ENCODE results near the gene DPP10. TPM values are rescaled to one million over a fixed set of nuclear protein-coding genes. Genes with fewer than 3 reads are reported as not detected.
"Not testable (repeated sequence)": the region's sequence is repeated elsewhere in the genome, so short reads cannot be mapped to it uniquely, and the experiment has no call there.

Gene DPP10
- total RNA-seq, 1 donor from 2014 or later: not detected

DNA sequence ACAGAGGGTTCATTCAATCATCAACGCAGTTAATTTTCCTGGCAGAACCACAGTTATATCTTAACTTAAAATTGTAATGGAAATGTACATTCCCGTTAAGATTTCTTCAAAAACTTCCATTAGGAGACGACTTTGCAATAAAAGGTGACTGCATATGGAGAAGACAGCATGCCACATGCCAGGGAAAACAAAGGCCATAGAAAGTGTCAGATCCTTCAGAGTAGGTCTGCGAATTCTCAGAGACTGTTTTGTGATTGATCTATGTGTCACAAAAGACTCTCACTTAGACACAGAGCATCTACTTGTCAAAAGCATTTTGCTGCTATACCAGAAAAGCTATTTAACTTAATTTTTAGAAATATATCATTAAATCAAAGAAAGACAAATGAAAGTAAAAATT, 274.6 kb downstream of the DPP10 start:
- H3K4me3 Mint-ChIP-seq: no peak overlapping the region
- no peak overlapping the region for H3K27ac Mint-ChIP-seq
- no peaks in the 10 kb centered on the region for H3K27me3 Mint-ChIP-seq (ENCODE audit: insufficient read depth)
- no peaks in the 10 kb centered on the region for H3K9me3 Mint-ChIP-seq
- no peaks in the 10 kb centered on the region for H3K4me1 Mint-ChIP-seq (ENCODE audit: low read depth)
- no peak for DNase-seq (ENCODE audit: low spot score)
- no peaks in the 10 kb centered on the region for H3K36me3 Mint-ChIP-seq (ENCODE audit: low read depth)
- intact Hi-C loops (cut with micrococcal nuclease): no loop called here

DNA sequence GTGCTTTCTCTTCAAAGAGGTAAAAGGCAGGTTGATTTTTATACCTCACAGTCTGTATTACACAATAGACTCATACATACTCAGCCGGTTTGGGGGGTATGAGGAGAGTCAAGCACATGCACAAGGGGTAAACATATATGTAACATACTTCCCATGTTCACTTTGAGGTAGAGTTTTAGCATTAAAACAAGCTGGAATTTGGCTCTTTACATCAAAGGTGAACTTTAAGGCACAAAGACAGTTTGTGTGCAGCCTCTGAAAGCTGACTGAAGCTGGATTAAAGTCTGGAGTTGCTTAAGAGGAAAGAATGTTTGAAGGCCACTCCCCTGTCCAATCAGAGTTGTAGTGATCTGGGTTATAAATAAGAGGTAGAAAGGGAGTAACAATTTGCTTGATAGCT, 282.0 kb downstream of the DPP10 start:
- H3K9me3 Mint-ChIP-seq: no peaks in the 10 kb centered on the region
- intact Hi-C loops (cut with micrococcal nuclease): no loop called here
- H3K27ac Mint-ChIP-seq: no peak overlapping the region
- H3K27me3 Mint-ChIP-seq (ENCODE audit: insufficient read depth): no peaks in the 10 kb centered on the region
- no peak for DNase-seq (ENCODE audit: low spot score)
- no peak overlapping the region for H3K4me3 Mint-ChIP-seq
- no peaks in the 10 kb centered on the region for H3K4me1 Mint-ChIP-seq (ENCODE audit: low read depth)
- no peaks in the 10 kb centered on the region for H3K36me3 Mint-ChIP-seq (ENCODE audit: low read depth)

DNA sequence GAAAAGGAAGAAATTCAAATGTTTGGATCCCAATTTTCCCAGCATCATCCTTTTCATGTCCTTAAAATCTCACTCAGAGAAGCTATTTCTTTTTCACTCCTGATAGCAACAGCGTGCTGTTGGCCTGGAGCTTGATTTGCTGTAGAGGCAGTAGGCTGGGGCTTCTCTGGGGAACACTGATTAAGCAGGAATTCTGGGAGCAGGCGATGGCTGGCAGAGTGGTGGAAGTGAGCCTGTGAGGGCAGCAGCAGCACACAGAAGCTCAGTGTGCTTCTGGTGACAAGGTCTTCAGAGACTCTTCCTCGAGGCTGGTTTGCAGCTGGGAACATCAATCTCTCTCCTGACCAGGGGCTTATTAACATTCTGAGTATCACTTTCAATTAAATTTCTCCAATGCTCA, 284.6 kb downstream of the DPP10 start:
- Mint-ChIP-seq H3K4me1 (ENCODE audit: low read depth) (no peaks in the 10 kb centered on the region), H3K4me3 (no peak overlapping the region), H3K27me3 (ENCODE audit: insufficient read depth) (no peaks in the 10 kb centered on the region), H3K9me3 (no peaks in the 10 kb centered on the region), H3K36me3 (ENCODE audit: low read depth) (no peaks in the 10 kb centered on the region), H3K27ac (no peak overlapping the region)
- intact Hi-C loops (cut with micrococcal nuclease): no loop called here
- no peak for DNase-seq (ENCODE audit: low spot score)

DNA sequence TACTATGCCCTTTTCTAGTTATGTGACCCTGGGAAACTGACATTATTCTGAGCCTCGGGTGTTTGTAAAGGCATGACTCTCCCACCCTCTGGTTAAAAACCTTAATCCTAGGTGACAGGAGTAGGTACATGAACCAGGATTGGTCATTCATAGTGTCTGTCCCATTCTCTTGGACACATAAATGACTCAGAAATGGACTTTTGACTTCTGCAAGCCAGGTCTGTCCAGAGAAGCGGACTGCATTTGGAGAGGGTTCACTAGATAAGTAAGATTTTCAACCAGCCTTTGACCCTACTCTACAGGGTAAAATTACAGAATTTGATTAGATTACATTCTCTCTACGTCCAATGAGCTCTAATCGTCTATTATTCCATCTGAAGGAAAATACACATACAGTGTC, 285.9 kb downstream of the DPP10 start:
- DNase-seq (ENCODE audit: low spot score): no peak
- intact Hi-C loops (cut with micrococcal nuclease): no loop called here
- no peak overlapping the region for H3K4me3 Mint-ChIP-seq
- no peak overlapping the region for H3K27ac Mint-ChIP-seq
- no peaks in the 10 kb centered on the region for H3K4me1 Mint-ChIP-seq (ENCODE audit: low read depth)
- no peaks in the 10 kb centered on the region for H3K9me3 Mint-ChIP-seq
- no peaks in the 10 kb centered on the region for H3K27me3 Mint-ChIP-seq (ENCODE audit: insufficient read depth)
- H3K36me3 Mint-ChIP-seq (ENCODE audit: low read depth): no peaks in the 10 kb centered on the region

- no peaks in the 10 kb centered on the region for H3K36me3 Mint-ChIP-seq (ENCODE audit: low read depth)
- intact Hi-C loops (cut with micrococcal nuclease): no loop called here
- H3K4me1 Mint-ChIP-seq (ENCODE audit: low read depth): no peaks in the 10 kb centered on the region
- H3K9me3 Mint-ChIP-seq: no peaks in the 10 kb centered on the region
- DNase-seq (ENCODE audit: low spot score): no peak
- H3K27me3 Mint-ChIP-seq (ENCODE audit: insufficient read depth): no peaks in the 10 kb centered on the region
- H3K27ac Mint-ChIP-seq: no peak overlapping the region
- H3K4me3 Mint-ChIP-seq: no peak overlapping the region
Observed at GRCh38 chr2:114729026-114729425, 286.6 kb downstream of the DPP10 start.

DNA sequence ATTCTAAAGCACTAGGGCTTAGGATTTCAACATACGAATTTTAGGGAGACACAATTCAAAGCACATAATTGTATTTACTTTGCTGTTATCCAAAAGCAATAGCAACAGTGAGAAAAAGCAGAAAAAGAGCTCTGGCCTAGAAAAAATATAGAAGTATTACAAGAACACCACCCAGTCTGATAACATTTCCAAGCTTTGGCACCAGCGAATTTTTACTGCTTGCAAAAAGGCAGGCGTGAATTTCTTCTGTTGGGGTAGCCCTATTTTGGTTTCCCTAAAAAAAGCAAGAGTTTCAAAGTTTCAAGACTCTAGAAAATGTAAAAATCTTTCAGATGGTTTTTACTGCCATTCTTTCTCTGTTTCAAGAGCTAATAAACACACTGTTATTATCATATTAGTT, 292.7 kb downstream of the DPP10 start:
- DNase-seq (ENCODE audit: low spot score): no peak
- Mint-ChIP-seq H3K27me3 (ENCODE audit: insufficient read depth) (no peaks in the 10 kb centered on the region), H3K4me1 (ENCODE audit: low read depth) (no peaks in the 10 kb centered on the region), H3K36me3 (ENCODE audit: low read depth) (no peaks in the 10 kb centered on the region), H3K27ac (no peak overlapping the region), H3K4me3 (no peak overlapping the region), H3K9me3 (peaks cover 4% of the 10 kb centered on the region)
- intact Hi-C loops (cut with micrococcal nuclease): no loop called here

GRCh38 chr2:114742245-114742644, 299.8 kb downstream of the DPP10 start:
- Mint-ChIP-seq H3K27ac (no peak overlapping the region), H3K4me1 (ENCODE audit: low read depth) (no peaks in the 10 kb centered on the region), H3K27me3 (ENCODE audit: insufficient read depth) (no peaks in the 10 kb centered on the region), H3K9me3 (peaks cover 1% of the 10 kb centered on the region), H3K4me3 (no peak overlapping the region), H3K36me3 (ENCODE audit: low read depth) (no peaks in the 10 kb centered on the region)
- DNase-seq (ENCODE audit: low spot score): no peak
- intact Hi-C loops (cut with micrococcal nuclease): no loop called here

- Mint-ChIP-seq H3K9me3 (no peaks in the 10 kb centered on the region), H3K36me3 (ENCODE audit: low read depth) (no peaks in the 10 kb centered on the region), H3K27me3 (ENCODE audit: insufficient read depth) (no peaks in the 10 kb centered on the region), H3K4me1 (ENCODE audit: low read depth) (no peaks in the 10 kb centered on the region), H3K27ac (no peak overlapping the region), H3K4me3 (no peak overlapping the region)
- DNase-seq (ENCODE audit: low spot score): no peak
- intact Hi-C loops (cut with micrococcal nuclease): no loop called here
Observed at GRCh38 chr2:114745700-114746099, 303.3 kb downstream of the DPP10 start.

GRCh38 chr2:114748175-114748574, 305.7 kb downstream of the DPP10 start:
- H3K27me3 Mint-ChIP-seq (ENCODE audit: insufficient read depth); H3K4me3 Mint-ChIP-seq; H3K27ac Mint-ChIP-seq; intact Hi-C loops (cut with micrococcal nuclease); H3K9me3 Mint-ChIP-seq; DNase-seq (ENCODE audit: low spot score); H3K4me1 Mint-ChIP-seq (ENCODE audit: low read depth); H3K36me3 Mint-ChIP-seq (ENCODE audit: low read depth): not testable (repeated sequence)

DNA sequence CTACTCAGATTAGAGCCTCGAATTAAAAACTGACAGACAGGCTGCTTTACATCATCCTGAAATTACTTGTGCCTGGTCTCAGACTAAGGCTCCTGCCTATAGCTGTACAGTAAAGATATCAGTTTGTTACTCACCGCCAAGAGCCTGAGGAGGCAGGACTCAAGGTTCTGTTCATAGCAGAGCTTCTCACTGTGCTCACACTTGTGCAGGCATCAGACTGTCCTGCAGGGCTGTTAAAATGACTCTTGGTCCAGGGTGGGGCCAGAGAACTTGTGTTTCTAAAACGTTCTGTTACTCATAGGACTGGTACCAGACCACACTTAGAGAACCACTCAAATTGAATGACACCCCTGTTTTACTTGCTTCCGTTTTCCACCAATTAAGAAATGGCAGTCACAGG, 310.0 kb downstream of the DPP10 start:
- Mint-ChIP-seq H3K36me3 (ENCODE audit: low read depth) (no peaks in the 10 kb centered on the region), H3K9me3 (no peaks in the 10 kb centered on the region), H3K4me3 (no peak overlapping the region), H3K4me1 (ENCODE audit: low read depth) (no peaks in the 10 kb centered on the region), H3K27me3 (ENCODE audit: insufficient read depth) (no peaks in the 10 kb centered on the region), H3K27ac (no peak overlapping the region)
- intact Hi-C loops (cut with micrococcal nuclease): no loop called here
- no peak for DNase-seq (ENCODE audit: low spot score)

- Mint-ChIP-seq H3K4me1 (ENCODE audit: low read depth) (no peaks in the 10 kb centered on the region), H3K27me3 (ENCODE audit: insufficient read depth) (no peaks in the 10 kb centered on the region), H3K4me3 (no peak overlapping the region), H3K9me3 (no peaks in the 10 kb centered on the region), H3K27ac (no peak overlapping the region), H3K36me3 (ENCODE audit: low read depth) (no peaks in the 10 kb centered on the region)
- intact Hi-C loops (cut with micrococcal nuclease): no loop called here
- no peak for DNase-seq (ENCODE audit: low spot score)
Observed at GRCh38 chr2:114753145-114753544, 310.7 kb downstream of the DPP10 start.

- intact Hi-C loops (cut with micrococcal nuclease): no loop called here
- DNase-seq (ENCODE audit: low spot score): no peak
- no peaks in the 10 kb centered on the region for H3K27me3 Mint-ChIP-seq (ENCODE audit: insufficient read depth)
- H3K9me3 Mint-ChIP-seq: no peaks in the 10 kb centered on the region
- H3K4me3 Mint-ChIP-seq: no peak overlapping the region
- H3K36me3 Mint-ChIP-seq (ENCODE audit: low read depth): no peaks in the 10 kb centered on the region
- no peaks in the 10 kb centered on the region for H3K4me1 Mint-ChIP-seq (ENCODE audit: low read depth)
- no peak overlapping the region for H3K27ac Mint-ChIP-seq
Observed at GRCh38 chr2:114754907-114755563, 312.6 kb downstream of the DPP10 start.

GRCh38 chr2:114762376-114762775, 319.9 kb downstream of the DPP10 start:
- Mint-ChIP-seq H3K27me3 (ENCODE audit: insufficient read depth) (no peaks in the 10 kb centered on the region), H3K27ac (no peak overlapping the region)
- intact Hi-C loops (cut with micrococcal nuclease): no loop called here

DNA sequence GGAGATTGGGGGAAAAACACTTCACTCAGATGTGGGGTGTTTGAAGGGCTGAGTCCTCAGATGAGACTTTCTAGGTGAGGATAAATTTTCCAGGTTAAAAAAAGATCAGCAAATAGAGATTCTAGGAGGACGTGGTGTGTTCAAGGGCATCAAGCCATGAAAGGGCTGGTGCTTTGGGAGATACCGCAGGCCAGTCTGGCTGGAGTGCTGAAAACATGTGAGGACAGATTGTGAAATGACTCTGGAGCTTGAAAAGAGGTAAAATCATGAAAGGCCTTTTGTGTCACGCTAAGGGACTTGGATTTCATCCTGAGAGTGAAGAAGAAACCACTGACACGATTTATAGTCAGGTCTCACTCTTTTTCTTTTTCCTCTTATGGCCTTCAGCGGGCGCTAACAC, 320.5 kb downstream of the DPP10 start:
- no peak for DNase-seq (ENCODE audit: low spot score)
- intact Hi-C loops (cut with micrococcal nuclease): no loop called here

More at GRCh38 chr2:114762376-114762775, 319.9 kb downstream of the DPP10 start:
- no peaks in the 10 kb centered on the region for H3K9me3 Mint-ChIP-seq
- H3K36me3 Mint-ChIP-seq (ENCODE audit: low read depth): no peaks in the 10 kb centered on the region
- H3K4me3 Mint-ChIP-seq: no peak overlapping the region
- H3K4me1 Mint-ChIP-seq (ENCODE audit: low read depth): no peaks in the 10 kb centered on the region
- DNase-seq (ENCODE audit: low spot score): no peak

More for the DNA sequence above, 320.5 kb downstream of the DPP10 start:
- Mint-ChIP-seq H3K4me1 (ENCODE audit: low read depth) (no peaks in the 10 kb centered on the region), H3K27ac (no peak overlapping the region), H3K4me3 (no peak overlapping the region), H3K9me3 (no peaks in the 10 kb centered on the region), H3K36me3 (ENCODE audit: low read depth) (no peaks in the 10 kb centered on the region), H3K27me3 (ENCODE audit: insufficient read depth) (no peaks in the 10 kb centered on the region)

Data from activated T-helper 1 cell treated with anti-CD3 and anti-CD28 coated beads, Interleukin-12 subunit alpha, Interleukin-12 subunit beta, Interleukin-2, Interleukin-4 antibody, amounts not matched to agents 30 ng/mL and 10 ng/mL and 1 ng/mL, durations not matched to agents 14 hours and 24 hours and 36 hours (primary cell).